Measurements from ENCODE around the gene C22orf23.

Gene C22orf23

DNA sequence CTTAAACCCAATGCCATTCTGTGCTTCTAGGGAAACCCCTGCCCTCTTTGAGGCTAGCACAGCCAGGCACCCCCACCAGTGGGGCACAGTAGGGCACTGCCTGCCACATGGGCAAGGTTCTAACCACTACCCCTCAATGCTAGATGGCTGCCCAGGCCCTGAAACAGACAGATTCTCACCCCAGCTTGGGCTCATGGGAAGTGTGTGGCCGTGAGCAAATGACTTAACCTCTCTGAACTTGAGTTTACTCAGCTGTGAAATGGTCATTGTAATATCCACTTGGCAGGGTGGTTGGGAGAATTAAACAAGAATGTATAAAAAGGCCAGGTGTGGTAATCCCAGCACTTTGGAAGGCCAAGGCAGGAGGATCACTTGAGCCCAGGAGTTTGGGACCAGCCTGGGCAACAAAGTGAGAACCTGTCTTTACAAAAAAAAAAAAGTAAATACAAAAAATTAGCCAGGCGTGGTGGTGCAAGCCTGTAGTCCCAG is 22.4 kb downstream of the C22orf23 start:
- TF ChIP-seq, protein P1, sequence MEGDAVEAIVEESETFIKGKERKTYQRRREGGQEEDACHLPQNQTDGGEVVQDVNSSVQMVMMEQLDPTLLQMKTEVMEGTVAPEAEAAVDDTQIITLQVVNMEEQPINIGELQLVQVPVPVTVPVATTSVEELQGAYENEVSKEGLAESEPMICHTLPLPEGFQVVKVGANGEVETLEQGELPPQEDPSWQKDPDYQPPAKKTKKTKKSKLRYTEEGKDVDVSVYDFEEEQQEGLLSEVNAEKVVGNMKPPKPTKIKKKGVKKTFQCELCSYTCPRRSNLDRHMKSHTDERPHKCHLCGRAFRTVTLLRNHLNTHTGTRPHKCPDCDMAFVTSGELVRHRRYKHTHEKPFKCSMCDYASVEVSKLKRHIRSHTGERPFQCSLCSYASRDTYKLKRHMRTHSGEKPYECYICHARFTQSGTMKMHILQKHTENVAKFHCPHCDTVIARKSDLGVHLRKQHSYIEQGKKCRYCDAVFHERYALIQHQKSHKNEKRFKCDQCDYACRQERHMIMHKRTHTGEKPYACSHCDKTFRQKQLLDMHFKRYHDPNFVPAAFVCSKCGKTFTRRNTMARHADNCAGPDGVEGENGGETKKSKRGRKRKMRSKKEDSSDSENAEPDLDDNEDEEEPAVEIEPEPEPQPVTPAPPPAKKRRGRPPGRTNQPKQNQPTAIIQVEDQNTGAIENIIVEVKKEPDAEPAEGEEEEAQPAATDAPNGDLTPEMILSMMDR (IDR thresholded peaks at IDR 0.05; ENCODE audit: low read depth, low read length, missing control alignments) = no peak
- no peak for DNase-seq (ENCODE audit: extremely low read depth, low read depth)
- H3K4me3 ChIP-seq (replicated peaks; ENCODE audit: low read depth, low read length) = no peak overlapping the region

- no peak overlapping the region for H3K4me3 ChIP-seq (replicated peaks; ENCODE audit: low read depth, low read length)
- TF ChIP-seq, protein P1 (IDR thresholded peaks at IDR 0.05; ENCODE audit: low read depth, low read length, missing control alignments) = peak; percentile 55
- no peak for DNase-seq (ENCODE audit: extremely low read depth, low read depth)
These were observed 23.0 kb downstream of the C22orf23 start for GRCh38 chr22:37930270-37930951.

- no peak for DNase-seq (ENCODE audit: extremely low read depth, low read depth)
- H3K4me3 ChIP-seq (replicated peaks; ENCODE audit: low read depth, low read length) = no peak overlapping the region
- TF ChIP-seq, protein P1 (IDR thresholded peaks at IDR 0.05; ENCODE audit: low read depth, low read length, missing control alignments) = no peak
These were observed 24.0 kb downstream of the C22orf23 start for GRCh38 chr22:37929390-37929789.

DNA sequence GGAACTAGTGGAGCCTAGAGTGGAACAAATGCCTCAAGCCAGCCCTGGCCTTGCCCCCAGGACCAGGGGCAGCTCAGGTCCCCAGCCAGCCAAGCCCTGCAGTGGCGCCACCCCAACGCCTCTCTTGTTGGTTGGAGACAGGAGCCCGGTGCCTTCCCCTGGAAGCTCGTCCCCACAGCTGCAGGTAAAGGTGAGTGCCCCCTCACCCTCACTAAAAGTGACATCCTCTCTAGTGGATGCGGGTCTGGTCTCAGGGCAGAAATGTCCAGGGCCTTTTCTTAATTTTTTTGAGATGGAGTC is 25.8 kb downstream of the C22orf23 start:
- DNase-seq (ENCODE audit: extremely low read depth, low read depth) = no peak
- H3K4me3 ChIP-seq (replicated peaks; ENCODE audit: low read depth, low read length) = no peak overlapping the region
- TF ChIP-seq, protein P1 (IDR thresholded peaks at IDR 0.05; ENCODE audit: low read depth, low read length, missing control alignments) = no peak

GRCh38 chr22:37926771-37927636 is 26.4 kb downstream of the C22orf23 start:
- TF ChIP-seq, protein P1 (IDR thresholded peaks at IDR 0.05; ENCODE audit: low read depth, low read length, missing control alignments) = no peak
- DNase-seq (ENCODE audit: extremely low read depth, low read depth) = no peak
- H3K4me3 ChIP-seq (replicated peaks; ENCODE audit: low read depth, low read length) = no peak overlapping the region

- TF ChIP-seq, protein P1 (IDR thresholded peaks at IDR 0.05; ENCODE audit: low read depth, low read length, missing control alignments) = no peak
- H3K4me3 ChIP-seq (replicated peaks; ENCODE audit: low read depth, low read length) = no peak overlapping the region
- no peak for DNase-seq (ENCODE audit: extremely low read depth, low read depth)
These were observed 27.0 kb downstream of the C22orf23 start for GRCh38 chr22:37926358-37926757.
